ENCODE measurements around the gene TGIF2. TPM values are rescaled to one million over a fixed set of nuclear protein-coding genes. Genes with fewer than 3 reads are reported as not detected.

TGIF2 gene
- total RNA-seq, 1 experiment from 2014 or later: 81.7 TPM

DNA sequence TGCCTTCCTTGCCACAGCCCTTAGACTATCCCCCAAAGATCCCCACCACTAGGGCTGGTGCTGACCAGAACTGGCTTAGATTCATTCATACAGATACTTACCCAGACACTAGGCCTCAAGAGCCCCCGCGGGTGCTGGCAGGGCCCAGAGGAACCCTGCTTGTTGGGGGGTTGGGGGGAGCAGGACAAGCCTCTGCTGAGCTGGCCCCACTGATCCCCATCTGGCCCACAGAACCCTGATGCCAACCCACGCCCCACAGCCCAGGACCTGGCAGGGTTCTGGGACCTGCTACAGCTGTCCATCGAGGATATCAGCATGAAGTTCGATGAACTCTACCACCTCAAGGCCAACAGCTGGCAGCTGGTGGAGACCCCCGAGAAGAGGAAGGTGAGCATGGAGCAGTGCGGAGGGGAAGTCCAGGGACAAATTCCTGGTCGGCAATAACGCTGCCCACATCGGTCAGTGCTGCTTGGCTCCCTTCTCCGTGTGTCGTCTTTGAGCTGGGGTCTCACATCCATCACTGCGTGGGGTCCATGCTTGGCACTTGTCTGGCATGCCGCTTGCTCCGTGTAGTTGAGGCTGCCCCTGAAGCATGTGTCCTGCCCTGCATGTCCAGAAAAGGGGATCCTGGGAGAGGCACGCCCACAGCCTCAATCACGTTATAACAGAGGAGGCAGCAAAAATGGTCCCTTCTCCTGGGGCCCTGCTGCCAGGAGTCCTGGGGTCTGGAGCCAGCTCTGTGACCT lies 47.6 kb upstream of the TGIF2 start:
- H3K4me3 Mint-ChIP-seq: no peak overlapping the region
- no peak overlapping the region for H2BK120ac ChIP-seq (ENCODE audit: low read depth, low read length, poor library complexity, severe bottlenecking)
- no peak overlapping the region for H4K91ac ChIP-seq (ENCODE audit: insufficient read length, low read depth, low read length)
- no peaks in the 10 kb centered on the region for H3K79me2 ChIP-seq (ENCODE audit: insufficient read depth, low read length)
- no peaks in the 10 kb centered on the region for H3K4me1 ChIP-seq (ENCODE audit: insufficient read depth, low read length)
- H3T11ph ChIP-seq (ENCODE audit: low read length): no peak overlapping the region
- H4K20me1 ChIP-seq (ENCODE audit: control insufficient read depth, insufficient read depth, insufficient read length): no peaks in the 10 kb centered on the region
- no peak overlapping the region for H3K4ac ChIP-seq (ENCODE audit: low read depth, low read length)
- no peak for TF ChIP-seq CTCF (conservative IDR thresholded peaks at IDR 0.05)
- no peak overlapping the region for H2BK12ac ChIP-seq (ENCODE audit: insufficient read length, low read depth, low read length)
- H3K23me2 ChIP-seq (ENCODE audit: insufficient read length, low read depth, low read length, poor library complexity, severe bottlenecking): no peaks in the 10 kb centered on the region
- no peaks in the 10 kb centered on the region for H3K9me3 ChIP-seq (ENCODE audit: control insufficient read depth, low read depth, low read length)
- no peak overlapping the region for H2BK20ac ChIP-seq (ENCODE audit: low read depth, low read length, poor library complexity, severe bottlenecking)
- peaks cover 0 to 3% of the 10 kb centered on the region in 2 experiments; a peak in 2 of 4 replicates for H3K4me1 Mint-ChIP-seq
- H3K27me3 Mint-ChIP-seq (ENCODE audit: low read depth): no peaks in the 10 kb centered on the region; the same call in 1 of the 2 replicates
- H2AFZ ChIP-seq (ENCODE audit: low read length): no peak overlapping the region
- no peaks in the 10 kb centered on the region for H3K79me1 ChIP-seq (ENCODE audit: insufficient read depth, low read depth, low read length, poor library complexity, severe bottlenecking)
- H2BK5ac ChIP-seq (ENCODE audit: insufficient read length, low read length): no peak overlapping the region
- no peaks in the 10 kb centered on the region for H3K9me3 Mint-ChIP-seq
- no CpG with 5 or more reads among the region's 17 CpGs for WGBS (ENCODE audit: extremely low coverage, insufficient read length, low lambda C conversion rate)
- H3K9ac ChIP-seq (ENCODE audit: extremely low read depth, insufficient read length, low read length): no peak overlapping the region
- no peak overlapping the region for H2BK15ac ChIP-seq (ENCODE audit: low read depth, low read length)
- no peak overlapping the region for H3K14ac ChIP-seq (ENCODE audit: insufficient read depth, low read length)
- no peak overlapping the region for H3K4me2 ChIP-seq (ENCODE audit: insufficient read depth, insufficient read length, low read length)
- peak overlapping the region in 2 of 3 experiments; percentile 69 to 92; a peak in 4 of 7 replicates for H3K27ac Mint-ChIP-seq
- no peak overlapping the region for H3K23ac ChIP-seq (ENCODE audit: insufficient read length, low read depth, low read length)
- H3K27me3 ChIP-seq (ENCODE audit: insufficient read depth, low read length): no peaks in the 10 kb centered on the region
- no peak overlapping the region for H4K8ac ChIP-seq (replicated peaks; ENCODE audit: insufficient read length, low read depth, low read length)
- H3K56ac ChIP-seq (ENCODE audit: insufficient read length, low read depth, low read length): no peak overlapping the region
- H3K36me3 Mint-ChIP-seq (ENCODE audit: insufficient read depth in 1 of 3, low read depth in 3 of 3): peaks cover 16 to 51% (median 49%) of the 10 kb centered on the region in 3 experiments
- no peak overlapping the region for H4K5ac ChIP-seq (ENCODE audit: insufficient read length, low read depth, low read length)
- H3K27ac ChIP-seq (ENCODE audit: insufficient read length, low read depth, low read length): no peak overlapping the region
- no peak for DNase-seq
- H2AK5ac ChIP-seq (ENCODE audit: insufficient read length, low read length): no peak overlapping the region
- no peak overlapping the region for H3K18ac ChIP-seq (ENCODE audit: insufficient read length, low read depth, low read length)
